Activated CD8-positive, alpha-beta T cell treated with anti-CD3 and anti-CD28 coated beads for 36 hours (primary cell): ENCODE results near the gene CEMIP. TPM values are rescaled to one million over a fixed set of nuclear protein-coding genes. Genes with fewer than 3 reads are reported as not detected.

Experiments
- ATAC-seq: fragments of 200-7000 bp; cut with Tn5 transposase; one replicate; pipeline ENCODE4 v1.10.0; 2021; ENCODE audit warnings: mild to moderate bottlenecking, moderate library complexity
- CTCF ChIA-PET: fragments of 350-600 bp; sonication (Branson Sonifier 250); formaldehyde crosslinking; loops from one replicate; lab custom pipeline; 2021; ENCODE audit warnings: antibody characterized with exemption; lab: Charles Lee
- POLR2A ChIA-PET: fragments of 350-600 bp; sonication (Branson Sonifier 250); formaldehyde crosslinking; loops from one replicate; lab custom pipeline; 2021; ENCODE audit warnings: antibody characterized with exemption; lab: Charles Lee
- DNase-seq: peaks from one replicate; pipeline ENCODE4 v3.0.0-alpha.2; 2020
- H3K27ac Mint-ChIP-seq: one replicate; pipeline ENCODE4 v1.8.0; 2021; ENCODE audit warnings: mild to moderate bottlenecking, mixed read lengths
- H3K27me3 Mint-ChIP-seq: one replicate; pipeline ENCODE4 v1.8.0; 2021; ENCODE audit warnings: mixed read lengths
- H3K36me3 Mint-ChIP-seq: one replicate; pipeline ENCODE4 v1.8.0; 2021; ENCODE audit warnings: low read depth, mixed read lengths
- H3K4me1 Mint-ChIP-seq: one replicate; pipeline ENCODE4 v1.8.0; 2021; ENCODE audit warnings: low read depth, mixed read lengths
- H3K4me3 Mint-ChIP-seq: one replicate; pipeline ENCODE4 v1.8.0; 2021; ENCODE audit warnings: mild to moderate bottlenecking, moderate library complexity, mixed read lengths
- H3K9me3 Mint-ChIP-seq: one replicate; pipeline ENCODE4 v1.8.0; 2021; ENCODE audit warnings: mixed read lengths
- CTCF ChIP-seq: fragments of 200-600 bp; IDR thresholded peaks from one replicate; pipeline ENCODE4 v1.8.0; 2022; ENCODE audit warnings: antibody characterized with exemption, mild to moderate bottlenecking
- intact Hi-C: fragments of 100-400 bp; cut with micrococcal nuclease; formaldehyde crosslinking; loops from one replicate; pipeline ENCODE4 v1.10.0; 2022
- total RNA-seq, 2 experiments: library from RNA; stranded (reverse); gene quantifications; one replicate each; pipeline ENCODE4 v1.2.3, GENCODE V29; 2021

The CEMIP gene
- total RNA-seq, 2 experiments from 2014 or later, result not detected

DNA sequence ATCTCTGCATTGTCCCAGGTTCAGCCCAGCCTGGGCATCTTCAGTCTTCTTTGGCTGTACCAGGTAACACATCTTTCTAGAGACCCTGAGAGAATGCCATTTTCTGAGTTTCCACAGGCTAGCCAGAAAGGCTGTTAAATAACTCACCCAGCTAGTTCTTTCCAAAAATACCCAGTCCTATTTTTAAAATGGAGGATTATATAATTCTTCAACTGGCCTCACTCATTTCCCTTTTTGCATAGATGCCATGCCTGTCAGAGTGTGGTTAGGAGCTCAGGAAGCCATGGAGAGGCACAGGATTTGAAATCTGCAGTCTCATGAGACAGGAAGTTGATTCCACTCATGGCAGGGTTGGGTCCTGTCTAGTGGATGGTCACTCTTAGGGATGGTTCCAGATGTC is 39.8 kb downstream of the CEMIP start:
- no peak for DNase-seq
- no peak for TF ChIP-seq CTCF
- Mint-ChIP-seq H3K4me1 (no peaks in the 10 kb centered on the region), H3K4me3 (no peak overlapping the region), H3K27me3 (peaks cover 21% of the 10 kb centered on the region), H3K9me3 (no peaks in the 10 kb centered on the region), H3K27ac (no peak overlapping the region), H3K36me3 (no peaks in the 10 kb centered on the region)
- intact Hi-C loops, result no loop called here
- POLR2A ChIA-PET, result no interaction called here
- CTCF ChIA-PET, result interaction anchor here (1.8 kb wide), 1 partner anchor 39 kb away, joined by 8 read pairs; the partner anchor contains the start of gene CEMIP
- ATAC-seq, result no peak

DNA sequence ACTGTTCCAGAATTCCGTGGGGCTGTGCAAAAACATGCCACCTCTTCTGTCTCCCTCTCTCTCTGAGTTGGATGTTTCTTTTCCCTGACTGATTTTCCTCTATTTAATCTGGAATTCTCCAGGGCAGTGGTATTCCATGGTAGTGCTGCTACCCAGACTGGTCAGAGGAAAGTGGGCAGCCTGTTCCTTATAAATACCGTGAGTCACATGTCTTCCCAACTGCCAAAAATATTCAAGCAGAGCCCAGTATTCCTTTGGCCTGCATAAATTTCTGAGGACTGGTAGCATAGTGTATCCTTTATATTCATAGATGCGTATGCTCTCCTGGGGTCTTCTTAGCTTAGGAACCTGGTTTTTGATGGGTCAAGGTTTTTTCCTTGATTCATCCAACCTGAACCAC is 40.9 kb downstream of the CEMIP start:
- H3K27ac Mint-ChIP-seq, result no peak overlapping the region
- H3K27me3 Mint-ChIP-seq, result peaks cover 19% of the 10 kb centered on the region
- ChIA-PET POLR2A (no interaction called here), CTCF (no interaction called here)
- H3K4me1 Mint-ChIP-seq, result no peaks in the 10 kb centered on the region
- no peak overlapping the region for H3K4me3 Mint-ChIP-seq
- ATAC-seq, result no peak
- no peaks in the 10 kb centered on the region for H3K36me3 Mint-ChIP-seq
- intact Hi-C loops, result no loop called here
- H3K9me3 Mint-ChIP-seq, result no peaks in the 10 kb centered on the region
- TF ChIP-seq CTCF, result no peak
- no peak for DNase-seq

- no peak for TF ChIP-seq CTCF
- no peak overlapping the region for H3K27ac Mint-ChIP-seq
- peaks cover 13% of the 10 kb centered on the region for H3K27me3 Mint-ChIP-seq
- no peaks in the 10 kb centered on the region for H3K36me3 Mint-ChIP-seq
- CTCF ChIA-PET, result no interaction called here
- no peak for ATAC-seq
- intact Hi-C loops, result no loop called here
- no peaks in the 10 kb centered on the region for H3K9me3 Mint-ChIP-seq
- no peak overlapping the region for H3K4me3 Mint-ChIP-seq
- no peak for DNase-seq
- POLR2A ChIA-PET, result interaction anchor here (0.5 kb wide), 1 partner anchor 66 kb away, joined by 3 read pairs; no protein-coding TSS in a partner anchor
- H3K4me1 Mint-ChIP-seq, result no peaks in the 10 kb centered on the region
Measured at GRCh38 chr15:80822256-80822655, 43.1 kb downstream of the CEMIP start.

DNA sequence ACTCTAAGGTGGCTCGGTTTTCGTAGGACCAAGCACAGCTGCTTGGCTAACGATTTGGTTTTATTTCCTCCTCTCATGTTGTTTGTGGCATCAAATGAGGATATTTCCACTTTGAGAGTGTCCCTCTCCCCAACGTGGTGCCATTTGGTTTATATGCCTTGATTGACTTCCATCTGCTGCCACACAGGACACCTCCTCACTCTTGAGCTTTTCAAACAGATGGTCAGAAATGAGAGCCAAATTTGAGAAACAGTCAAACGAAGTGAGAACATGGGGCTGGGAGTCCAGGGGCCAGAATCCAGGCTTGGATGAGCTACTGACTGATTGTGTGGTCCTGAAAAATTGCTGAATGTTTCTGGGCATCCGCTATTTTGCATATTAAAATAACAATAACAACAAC is 43.5 kb downstream of the CEMIP start:
- no peak for TF ChIP-seq CTCF
- no peak overlapping the region for H3K4me3 Mint-ChIP-seq
- CTCF ChIA-PET, result no interaction called here
- H3K9me3 Mint-ChIP-seq, result no peaks in the 10 kb centered on the region
- H3K36me3 Mint-ChIP-seq, result no peaks in the 10 kb centered on the region
- no peaks in the 10 kb centered on the region for H3K4me1 Mint-ChIP-seq
- DNase-seq, result no peak
- no peak for ATAC-seq
- intact Hi-C loops, result no loop called here
- POLR2A ChIA-PET, result no interaction called here
- H3K27me3 Mint-ChIP-seq, result peaks cover 12% of the 10 kb centered on the region
- H3K27ac Mint-ChIP-seq, result no peak overlapping the region

GRCh38 chr15:80823120-80823519 is 44.0 kb downstream of the CEMIP start:
- no peak for TF ChIP-seq CTCF
- DNase-seq (no peak), ATAC-seq (no peak)
- H3K4me1 Mint-ChIP-seq, result no peaks in the 10 kb centered on the region
- CTCF ChIA-PET, result interaction anchor here (0.8 kb wide), 1 partner anchor 147 kb away, joined by 3 read pairs; no protein-coding TSS in a partner anchor
- H3K27me3 Mint-ChIP-seq, result peaks cover 10% of the 10 kb centered on the region
- POLR2A ChIA-PET, result no interaction called here
- H3K36me3 Mint-ChIP-seq, result no peaks in the 10 kb centered on the region
- H3K4me3 Mint-ChIP-seq, result no peak overlapping the region
- H3K27ac Mint-ChIP-seq, result no peak overlapping the region
- intact Hi-C loops, result no loop called here
- H3K9me3 Mint-ChIP-seq, result no peaks in the 10 kb centered on the region
